ENCODE results near the gene HIP1.

The HIP1 gene

GRCh38 chr7:75591467-75592255, 147.1 kb downstream of the HIP1 start:
- H3K36me3 ChIP-seq (ENCODE audit: control insufficient read depth, low read depth, low read length), result peaks cover 52% of the 10 kb centered on the region

DNA sequence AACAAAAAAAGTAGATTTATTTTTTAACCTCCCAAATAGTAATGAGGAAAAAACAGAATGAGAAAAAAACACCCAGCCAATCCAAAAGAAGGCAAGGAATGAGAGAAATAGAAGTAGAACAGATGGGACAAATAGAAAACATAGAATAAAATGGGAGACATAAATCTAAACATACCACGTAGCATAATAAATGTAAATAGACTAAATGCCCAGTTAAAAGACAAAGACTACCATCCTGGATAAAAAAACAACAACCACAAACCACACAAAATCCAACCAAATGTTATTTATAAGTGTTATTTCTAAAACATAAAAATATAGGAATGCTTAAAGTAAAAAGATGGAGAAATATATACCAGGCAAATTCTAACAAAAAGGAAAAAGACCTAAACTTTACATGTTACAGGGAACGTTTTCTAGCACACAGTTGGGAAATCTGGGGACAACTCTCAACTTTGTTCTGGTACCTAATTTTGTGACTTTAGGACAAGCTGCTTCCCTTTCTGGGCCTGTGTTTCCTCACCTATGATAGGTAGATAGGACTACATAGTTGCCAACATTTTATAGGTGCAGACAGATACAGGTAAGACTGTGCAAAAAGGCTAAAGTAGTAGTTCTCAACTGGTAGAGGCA, 148.3 kb downstream of the HIP1 start:
- no peaks in the 10 kb centered on the region for H3K9me3 ChIP-seq (ENCODE audit: control insufficient read depth, low read depth, low read length)
- H3K4me3 ChIP-seq (ENCODE audit: low read length), result no peak overlapping the region
- H3K9ac ChIP-seq (ENCODE audit: low read length), result no peak overlapping the region
- H3K27me3 ChIP-seq (ENCODE audit: control insufficient read depth, insufficient read depth, low read length), result no peaks in the 10 kb centered on the region
- H3K36me3 ChIP-seq (ENCODE audit: control insufficient read depth, low read depth, low read length), result peaks cover 64% of the 10 kb centered on the region
- no peak overlapping the region for H3K27ac ChIP-seq (ENCODE audit: low read length)
- no peaks in the 10 kb centered on the region for H3K4me1 ChIP-seq (ENCODE audit: control insufficient read depth, low read depth, low read length)

More at GRCh38 chr7:75591467-75592255, 147.1 kb downstream of the HIP1 start:
- Histone ChIP-seq H3K27me3 (ENCODE audit: control insufficient read depth, insufficient read depth, low read length) (no peaks in the 10 kb centered on the region), H3K9me3 (ENCODE audit: control insufficient read depth, low read depth, low read length) (no peaks in the 10 kb centered on the region), H3K4me1 (ENCODE audit: control insufficient read depth, low read depth, low read length) (no peaks in the 10 kb centered on the region), H3K4me3 (ENCODE audit: low read length) (no peak overlapping the region), H3K27ac (ENCODE audit: low read length) (no peak overlapping the region), H3K9ac (ENCODE audit: low read length) (no peak overlapping the region)

GRCh38 chr7:75584354-75584753, 154.4 kb downstream of the HIP1 start:
- H3K27me3 ChIP-seq (ENCODE audit: control insufficient read depth, insufficient read depth, low read length), result no peaks in the 10 kb centered on the region
- no peak overlapping the region for H3K9ac ChIP-seq (ENCODE audit: low read length)
- H3K27ac ChIP-seq (ENCODE audit: low read length), result no peak overlapping the region
- no peak overlapping the region for H3K4me3 ChIP-seq (ENCODE audit: low read length)
- no peaks in the 10 kb centered on the region for H3K4me1 ChIP-seq (ENCODE audit: control insufficient read depth, low read depth, low read length)
- peaks cover 75% of the 10 kb centered on the region for H3K36me3 ChIP-seq (ENCODE audit: control insufficient read depth, low read depth, low read length)
- H3K9me3 ChIP-seq (ENCODE audit: control insufficient read depth, low read depth, low read length), result no peaks in the 10 kb centered on the region

GRCh38 chr7:75583255-75583654, 155.5 kb downstream of the HIP1 start:
- Histone ChIP-seq H3K4me1 (ENCODE audit: control insufficient read depth, low read depth, low read length) (no peaks in the 10 kb centered on the region), H3K36me3 (ENCODE audit: control insufficient read depth, low read depth, low read length) (peaks cover 71% of the 10 kb centered on the region), H3K9me3 (ENCODE audit: control insufficient read depth, low read depth, low read length) (no peaks in the 10 kb centered on the region), H3K27ac (ENCODE audit: low read length) (no peak overlapping the region), H3K9ac (ENCODE audit: low read length) (no peak overlapping the region), H3K27me3 (ENCODE audit: control insufficient read depth, insufficient read depth, low read length) (no peaks in the 10 kb centered on the region), H3K4me3 (ENCODE audit: low read length) (no peak overlapping the region)

DNA sequence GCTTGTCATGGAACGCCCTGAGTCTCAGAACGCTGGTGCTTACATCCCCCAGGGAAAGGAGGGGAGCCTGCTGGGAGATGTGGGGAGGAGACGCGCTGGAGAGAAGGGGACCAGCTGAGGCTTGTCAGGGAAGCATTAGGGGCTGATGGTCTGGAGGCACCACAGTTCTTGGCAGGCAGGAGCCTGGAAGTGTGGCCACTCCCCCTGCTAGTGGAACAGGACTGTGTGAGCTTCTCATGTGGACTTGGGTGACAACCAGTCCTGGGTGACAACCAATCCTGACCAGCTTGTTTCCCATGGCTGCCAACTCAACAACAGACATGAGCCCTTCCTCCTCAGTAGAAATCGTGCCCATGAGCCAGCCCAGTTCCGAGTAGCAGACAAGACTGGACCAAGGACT, 158.8 kb downstream of the HIP1 start:
- Histone ChIP-seq H3K27ac (ENCODE audit: low read length) (no peak overlapping the region), H3K27me3 (ENCODE audit: control insufficient read depth, insufficient read depth, low read length) (no peaks in the 10 kb centered on the region), H3K4me3 (ENCODE audit: low read length) (no peak overlapping the region), H3K4me1 (ENCODE audit: control insufficient read depth, low read depth, low read length) (no peaks in the 10 kb centered on the region), H3K9ac (ENCODE audit: low read length) (no peak overlapping the region), H3K36me3 (ENCODE audit: control insufficient read depth, low read depth, low read length) (peaks cover 59% of the 10 kb centered on the region), H3K9me3 (ENCODE audit: control insufficient read depth, low read depth, low read length) (no peaks in the 10 kb centered on the region)

GRCh38 chr7:75578081-75578480, 160.7 kb downstream of the HIP1 start:
- Histone ChIP-seq H3K4me3 (ENCODE audit: low read length) (no peak overlapping the region), H3K27me3 (ENCODE audit: control insufficient read depth, insufficient read depth, low read length) (no peaks in the 10 kb centered on the region), H3K36me3 (ENCODE audit: control insufficient read depth, low read depth, low read length) (peaks cover 58% of the 10 kb centered on the region), H3K27ac (ENCODE audit: low read length) (no peak overlapping the region), H3K9me3 (ENCODE audit: control insufficient read depth, low read depth, low read length) (no peaks in the 10 kb centered on the region), H3K4me1 (ENCODE audit: control insufficient read depth, low read depth, low read length) (no peaks in the 10 kb centered on the region), H3K9ac (ENCODE audit: low read length) (no peak overlapping the region)

GRCh38 chr7:75575488-75576121, 163.1 kb downstream of the HIP1 start:
- H3K9ac ChIP-seq (ENCODE audit: low read length), result no peak overlapping the region
- no peak overlapping the region for H3K27ac ChIP-seq (ENCODE audit: low read length)

GRCh38 chr7:75573477-75574019, 165.2 kb downstream of the HIP1 start:
- no peaks in the 10 kb centered on the region for H3K4me1 ChIP-seq (ENCODE audit: control insufficient read depth, low read depth, low read length)
- H3K27ac ChIP-seq (ENCODE audit: low read length), result no peak overlapping the region
- no peaks in the 10 kb centered on the region for H3K9me3 ChIP-seq (ENCODE audit: control insufficient read depth, low read depth, low read length)
- no peaks in the 10 kb centered on the region for H3K27me3 ChIP-seq (ENCODE audit: control insufficient read depth, insufficient read depth, low read length)
- peaks cover 49% of the 10 kb centered on the region for H3K36me3 ChIP-seq (ENCODE audit: control insufficient read depth, low read depth, low read length)
- H3K9ac ChIP-seq (ENCODE audit: low read length), result no peak overlapping the region
- H3K4me3 ChIP-seq (ENCODE audit: low read length), result no peak overlapping the region

More at GRCh38 chr7:75575488-75576121, 163.1 kb downstream of the HIP1 start:
- H3K4me1 ChIP-seq (ENCODE audit: control insufficient read depth, low read depth, low read length), result no peaks in the 10 kb centered on the region
- H3K27me3 ChIP-seq (ENCODE audit: control insufficient read depth, insufficient read depth, low read length), result no peaks in the 10 kb centered on the region
- no peak overlapping the region for H3K4me3 ChIP-seq (ENCODE audit: low read length)
- H3K36me3 ChIP-seq (ENCODE audit: control insufficient read depth, low read depth, low read length), result peaks cover 54% of the 10 kb centered on the region
- no peaks in the 10 kb centered on the region for H3K9me3 ChIP-seq (ENCODE audit: control insufficient read depth, low read depth, low read length)

GRCh38 chr7:75572814-75573213, 165.9 kb downstream of the HIP1 start:
- no peak overlapping the region for H3K27ac ChIP-seq (ENCODE audit: low read length)
- no peaks in the 10 kb centered on the region for H3K27me3 ChIP-seq (ENCODE audit: control insufficient read depth, insufficient read depth, low read length)
- H3K9me3 ChIP-seq (ENCODE audit: control insufficient read depth, low read depth, low read length), result no peaks in the 10 kb centered on the region
- no peak overlapping the region for H3K4me3 ChIP-seq (ENCODE audit: low read length)
- H3K9ac ChIP-seq (ENCODE audit: low read length), result no peak overlapping the region
- no peaks in the 10 kb centered on the region for H3K4me1 ChIP-seq (ENCODE audit: control insufficient read depth, low read depth, low read length)
- H3K36me3 ChIP-seq (ENCODE audit: control insufficient read depth, low read depth, low read length), result peaks cover 57% of the 10 kb centered on the region

- Histone ChIP-seq H3K9me3 (ENCODE audit: control insufficient read depth, low read depth, low read length) (no peaks in the 10 kb centered on the region), H3K27ac (ENCODE audit: low read length) (no peak overlapping the region), H3K4me1 (ENCODE audit: control insufficient read depth, low read depth, low read length) (no peaks in the 10 kb centered on the region), H3K36me3 (ENCODE audit: control insufficient read depth, low read depth, low read length) (peaks cover 57% of the 10 kb centered on the region), H3K27me3 (ENCODE audit: control insufficient read depth, insufficient read depth, low read length) (no peaks in the 10 kb centered on the region), H3K9ac (ENCODE audit: low read length) (no peak overlapping the region), H3K4me3 (ENCODE audit: low read length) (no peak overlapping the region)
These were observed 166.3 kb downstream of the HIP1 start for GRCh38 chr7:75572396-75572795.

GRCh38 chr7:75571209-75571608, 167.5 kb downstream of the HIP1 start:
- peaks cover 59% of the 10 kb centered on the region for H3K36me3 ChIP-seq (ENCODE audit: control insufficient read depth, low read depth, low read length)
- no peak overlapping the region for H3K27ac ChIP-seq (ENCODE audit: low read length)
- H3K9me3 ChIP-seq (ENCODE audit: control insufficient read depth, low read depth, low read length), result no peaks in the 10 kb centered on the region
- no peaks in the 10 kb centered on the region for H3K4me1 ChIP-seq (ENCODE audit: control insufficient read depth, low read depth, low read length)
- no peak overlapping the region for H3K4me3 ChIP-seq (ENCODE audit: low read length)
- no peak overlapping the region for H3K9ac ChIP-seq (ENCODE audit: low read length)
- H3K27me3 ChIP-seq (ENCODE audit: control insufficient read depth, insufficient read depth, low read length), result no peaks in the 10 kb centered on the region

All from iPS-18a (cell line).